Cardiac muscle cell (in vitro differentiated cells and primary cell): ENCODE data around the gene AP3D1. TPM values are rescaled to one million over a fixed set of nuclear protein-coding genes. Genes with fewer than 3 reads are reported as not detected.

ENCODE experiments used
- DNase-seq, 2 donors: peaks; one replicate each; pipeline versions ENCODE4 v3.0.0 to v3.0.0-alpha.2; 2010 to 2017; ENCODE audit warnings: low read depth in 1 of 2, low spot score in 1 of 2
- H3K27ac ChIP-seq: fragments of 200-600 bp; sonication (generic); 2 replicates; pipeline ENCODE4 v1.5.1; 2016
- H3K27me3 ChIP-seq: fragments of 200-600 bp; sonication (generic); 2 replicates; pipeline ENCODE4 v1.6.0; 2016; ENCODE audit warnings: control low read depth
- H3K36me3 ChIP-seq: fragments of 200-600 bp; sonication (generic); 2 replicates; pipeline ENCODE4 v1.5.1; 2016; ENCODE audit warnings: control low read depth
- H3K4me1 ChIP-seq: fragments of 200-600 bp; sonication (generic); 2 replicates; pipeline ENCODE4 v1.8.1; 2017; ENCODE audit warnings: low read depth, mild to moderate bottlenecking, mixed run types
- H3K4me3 ChIP-seq: fragments of 200-600 bp; sonication (generic); 2 replicates; pipeline ENCODE4 v1.5.1; 2016; ENCODE audit warnings: mild to moderate bottlenecking
- H3K9me3 ChIP-seq: fragments of 200-600 bp; sonication (generic); 2 replicates; pipeline ENCODE4 v1.5.1; 2017; ENCODE audit warnings: low read depth, mild to moderate bottlenecking, control low read depth
- polyA plus RNA-seq: library from polyadenylated mRNA; unstranded; fragments of >200 nt; fragmentation: Nextera tagmentation; extraction: Ambion mirVana; gene quantifications from 2 replicates; pipeline ENCODE4 v1.2.1, GENCODE V29; 2016
- total RNA-seq: library from RNA; depleted of rRNA; stranded (reverse); fragments of >200 nt; gene quantifications from 2 replicates; pipeline ENCODE4 v1.2.3, GENCODE V29; 2016
- TF ChIP-seq, protein P1 (sequence below): IDR thresholded peaks from 2 replicates; pipeline ENCODE4 v1.5.1; 2012; ENCODE audit warnings: low read depth, mild to moderate bottlenecking, low read length

Gene AP3D1
- total and polyA plus RNA-seq, 2 experiments from 2014 or later: 115 to 125 TPM

DNA sequence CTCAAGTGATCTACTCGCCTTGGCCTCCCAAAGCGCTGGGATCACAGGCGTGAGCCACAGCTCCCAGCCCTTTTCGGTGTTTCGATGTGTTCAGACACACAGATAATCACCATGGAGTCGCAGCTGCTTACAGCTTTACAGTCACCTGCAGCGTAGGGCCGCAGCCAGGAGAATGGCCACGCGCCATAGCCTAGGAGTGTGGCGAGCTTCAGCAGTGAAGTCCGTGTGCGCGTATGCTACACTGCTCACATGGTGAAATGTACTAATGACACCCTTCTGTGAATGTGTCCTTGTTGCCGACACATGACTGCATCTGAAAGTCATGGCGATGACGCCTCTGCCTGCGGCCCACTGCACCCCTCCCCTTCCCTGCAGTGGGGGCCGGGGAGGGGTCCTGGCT, 23.6 kb downstream of the AP3D1 start:
- Histone ChIP-seq H3K27ac (no peak overlapping the region), H3K4me3 (no peak overlapping the region), H3K4me1 (no peaks in the 10 kb centered on the region), H3K9me3 (no peaks in the 10 kb centered on the region), H3K27me3 (no peaks in the 10 kb centered on the region), H3K36me3 (peaks cover 17% of the 10 kb centered on the region)
- no peak for DNase-seq
- TF ChIP-seq, protein P1, sequence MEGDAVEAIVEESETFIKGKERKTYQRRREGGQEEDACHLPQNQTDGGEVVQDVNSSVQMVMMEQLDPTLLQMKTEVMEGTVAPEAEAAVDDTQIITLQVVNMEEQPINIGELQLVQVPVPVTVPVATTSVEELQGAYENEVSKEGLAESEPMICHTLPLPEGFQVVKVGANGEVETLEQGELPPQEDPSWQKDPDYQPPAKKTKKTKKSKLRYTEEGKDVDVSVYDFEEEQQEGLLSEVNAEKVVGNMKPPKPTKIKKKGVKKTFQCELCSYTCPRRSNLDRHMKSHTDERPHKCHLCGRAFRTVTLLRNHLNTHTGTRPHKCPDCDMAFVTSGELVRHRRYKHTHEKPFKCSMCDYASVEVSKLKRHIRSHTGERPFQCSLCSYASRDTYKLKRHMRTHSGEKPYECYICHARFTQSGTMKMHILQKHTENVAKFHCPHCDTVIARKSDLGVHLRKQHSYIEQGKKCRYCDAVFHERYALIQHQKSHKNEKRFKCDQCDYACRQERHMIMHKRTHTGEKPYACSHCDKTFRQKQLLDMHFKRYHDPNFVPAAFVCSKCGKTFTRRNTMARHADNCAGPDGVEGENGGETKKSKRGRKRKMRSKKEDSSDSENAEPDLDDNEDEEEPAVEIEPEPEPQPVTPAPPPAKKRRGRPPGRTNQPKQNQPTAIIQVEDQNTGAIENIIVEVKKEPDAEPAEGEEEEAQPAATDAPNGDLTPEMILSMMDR: no peak

DNA sequence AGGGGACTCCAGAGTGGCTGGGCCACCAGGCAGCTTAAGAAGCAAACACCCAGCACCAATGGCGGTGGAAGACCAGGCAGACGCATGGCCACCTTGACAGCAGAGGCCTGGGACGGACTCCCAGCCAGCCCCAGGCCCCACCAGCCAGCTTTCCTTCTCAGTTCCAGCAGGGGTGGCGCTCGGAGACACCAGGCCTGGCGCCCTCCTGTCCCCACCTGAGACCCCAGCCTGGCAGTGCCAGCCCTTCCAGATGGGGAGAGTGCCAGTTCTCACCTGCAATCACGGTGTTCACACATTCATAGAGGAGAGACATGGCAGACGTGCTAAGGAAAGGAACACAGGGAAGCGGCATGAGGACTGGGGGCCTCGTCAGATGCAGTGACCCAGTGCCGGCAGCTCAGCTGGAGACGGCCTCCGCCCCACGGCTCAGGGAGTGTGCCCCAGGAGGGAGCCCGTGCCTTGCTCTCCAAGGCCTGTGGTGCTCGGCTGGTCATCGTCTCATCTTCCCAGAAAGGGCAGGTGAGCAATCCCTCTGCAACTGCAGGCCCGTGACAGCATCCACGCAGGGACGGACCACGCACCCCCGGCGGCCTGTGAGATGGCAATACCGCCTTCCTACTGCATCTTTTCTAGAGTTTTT, 24.4 kb downstream of the AP3D1 start:
- DNase-seq: no peak
- peaks cover 21% of the 10 kb centered on the region for H3K36me3 ChIP-seq

GRCh38 chr19:2123682-2124387, 27.5 kb downstream of the AP3D1 start:
- peak; percentile 9 to 59 for DNase-seq
- no peaks in the 10 kb centered on the region for H3K4me1 ChIP-seq
- TF ChIP-seq, protein P1: no peak
- H3K9me3 ChIP-seq: no peaks in the 10 kb centered on the region
- H3K36me3 ChIP-seq: peaks cover 38% of the 10 kb centered on the region
- no peak overlapping the region for H3K27ac ChIP-seq
- no peaks in the 10 kb centered on the region for H3K27me3 ChIP-seq
- no peak overlapping the region for H3K4me3 ChIP-seq

More for the DNA sequence above, 24.4 kb downstream of the AP3D1 start:
- Histone ChIP-seq H3K4me1 (no peaks in the 10 kb centered on the region), H3K9me3 (no peaks in the 10 kb centered on the region), H3K4me3 (no peak overlapping the region), H3K27me3 (no peaks in the 10 kb centered on the region), H3K27ac (no peak overlapping the region)
- TF ChIP-seq, protein P1: no peak

DNA sequence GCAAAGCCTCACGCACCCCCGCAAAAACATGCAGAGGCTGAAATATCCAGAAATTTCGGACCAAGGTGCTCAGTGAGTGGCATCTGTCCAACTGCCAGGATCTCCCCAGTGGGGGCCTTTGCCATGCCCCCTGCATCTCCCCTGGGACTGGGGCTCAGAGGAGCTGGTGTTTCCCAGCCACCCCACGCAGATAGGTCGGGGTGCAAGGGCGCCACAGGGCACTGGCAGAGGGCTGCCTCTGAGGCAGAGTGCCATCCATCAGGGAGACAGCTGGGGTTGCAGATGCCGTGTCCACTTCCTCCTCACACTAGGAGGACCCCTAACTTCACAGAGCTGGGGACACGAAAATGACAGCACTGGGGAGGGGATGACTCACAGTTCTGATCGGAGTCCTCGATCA, 28.4 kb downstream of the AP3D1 start:
- no peak overlapping the region for H3K27ac ChIP-seq
- peaks cover 42% of the 10 kb centered on the region for H3K36me3 ChIP-seq
- H3K4me3 ChIP-seq: no peak overlapping the region
- TF ChIP-seq, protein P1: no peak
- DNase-seq: no peak
- no peaks in the 10 kb centered on the region for H3K9me3 ChIP-seq
- no peaks in the 10 kb centered on the region for H3K27me3 ChIP-seq
- H3K4me1 ChIP-seq: no peaks in the 10 kb centered on the region

- Histone ChIP-seq H3K4me1 (no peaks in the 10 kb centered on the region), H3K9me3 (no peaks in the 10 kb centered on the region), H3K27ac (no peak overlapping the region), H3K27me3 (no peaks in the 10 kb centered on the region), H3K4me3 (no peak overlapping the region), H3K36me3 (peaks cover 47% of the 10 kb centered on the region)
- no peak for DNase-seq
- TF ChIP-seq, protein P1: no peak
Measured at GRCh38 chr19:2122251-2122650, 29.1 kb downstream of the AP3D1 start.
